Measurements from ENCODE around the gene HSP90AB1. TPM values are rescaled to one million over a fixed set of nuclear protein-coding genes. Genes with fewer than 3 reads are reported as not detected.

Gene HSP90AB1
- total and polyA plus RNA-seq, 2 of the 8 experiments (the other 6 are each of a cell fraction or from before 2014, with no cell fraction given): 1,564 to 2,297 TPM

DNA sequence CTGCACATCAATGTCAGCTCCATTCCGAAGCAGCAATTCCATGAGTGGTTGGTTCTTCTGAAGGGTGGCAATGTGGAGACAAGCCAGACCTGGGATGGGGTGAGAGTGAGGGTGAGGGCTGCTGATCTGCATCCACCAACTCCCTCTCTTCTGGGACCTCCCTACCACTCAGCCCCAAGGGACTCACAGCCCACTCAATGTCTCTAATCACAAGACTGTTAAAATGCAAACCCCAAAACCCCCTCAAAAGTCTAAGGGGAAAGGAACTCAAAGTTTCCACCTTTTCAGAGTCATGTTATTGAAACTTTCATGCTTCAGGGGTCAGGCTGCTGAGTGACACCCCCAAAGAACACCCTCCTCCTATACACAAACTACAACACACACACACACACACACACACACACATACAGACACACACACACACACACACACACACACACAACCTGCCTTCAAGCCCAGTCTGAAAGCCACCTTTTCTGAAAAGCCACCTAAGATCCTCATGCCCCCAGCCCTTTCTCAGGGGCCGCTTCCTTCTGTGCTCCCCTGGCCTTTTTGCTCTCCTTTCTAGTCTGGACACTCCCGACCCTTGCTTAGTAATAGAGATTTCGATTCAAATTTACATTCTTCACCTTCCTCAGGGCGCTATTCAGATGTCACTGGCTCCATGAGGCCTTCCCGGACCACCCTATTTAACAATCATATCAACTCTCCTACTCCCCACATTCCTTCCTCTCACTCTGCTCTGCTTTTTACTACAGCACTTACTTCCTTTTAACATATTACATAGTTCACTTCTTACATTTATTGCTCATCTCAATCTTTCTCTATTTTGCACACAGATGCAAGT is 13.8 kb downstream of the HSP90AB1 start:
- Histone ChIP-seq H4K8ac (ENCODE audit: extremely low read depth, insufficient read depth, low read length) (no peak overlapping the region), H2BK20ac (ENCODE audit: low read length) (no peak overlapping the region), H3K9ac (replicated peaks in 1 of 4; ENCODE audit: extremely low read depth in 1 of 4, low read depth in 3 of 4, low read length in 3 of 4) (no peak overlapping the region), H3K4me2 (ENCODE audit: insufficient read depth in 1 of 2, low read depth in 2 of 2, low read length in 2 of 2) (no peak overlapping the region), H4K20me1 (replicated peaks in 1 of 2; ENCODE audit: control insufficient read depth in 1 of 2, insufficient read depth in 2 of 2, low read length in 2 of 2) (peaks cover 1 to 5% of the 10 kb centered on the region in 2 experiments), H4K91ac (replicated peaks; ENCODE audit: insufficient read length, low read length) (no peak overlapping the region), H2BK15ac (ENCODE audit: low read length) (no peak overlapping the region), H3K4me3 (ENCODE audit: extremely low read depth in 1 of 4, insufficient read depth in 2 of 4, low read depth in 3 of 4, low read length in 4 of 4) (no peak overlapping the region), H3K4ac (replicated peaks; ENCODE audit: insufficient read length, low read depth, low read length) (no peak overlapping the region), H3K79me2 (ENCODE audit: control insufficient read depth in 1 of 2, insufficient read depth in 2 of 2, low read length in 2 of 2) (peaks cover 0 to 18% of the 10 kb centered on the region in 2 experiments; a peak in 2 of 4 replicates), H3K9me3 (ENCODE audit: insufficient read depth in 2 of 2, low read depth in 1 of 2, low read length in 1 of 2) (no peaks in the 10 kb centered on the region), H2BK12ac (ENCODE audit: low read depth, low read length) (no peak overlapping the region), H2AFZ (ENCODE audit: low read length) (no peak overlapping the region), H3K14ac (ENCODE audit: insufficient read length) (no peak overlapping the region), H4K5ac (ENCODE audit: insufficient read length, low read depth, low read length) (no peak overlapping the region), H3K79me1 (ENCODE audit: low read depth, low read length) (peaks cover 7% of the 10 kb centered on the region; the same call in 1 of the 2 replicates), H3K36me3 (ENCODE audit: control insufficient read depth in 2 of 4, insufficient read depth in 4 of 4, low read length in 3 of 4) (peaks cover 4 to 10% (median 7%) of the 10 kb centered on the region in 4 experiments; a peak in 5 of 8 replicates), H3K4me1 (replicated peaks in 1 of 4; ENCODE audit: control insufficient read depth in 3 of 4, insufficient read depth in 4 of 4, low read length in 3 of 4) (peaks cover 6 to 38% (median 20%) of the 10 kb centered on the region in 4 experiments), H3K18ac (ENCODE audit: extremely low read depth, low read length) (no peak overlapping the region), H3K27me3 (replicated peaks in 1 of 4; ENCODE audit: control insufficient read depth in 3 of 4, extremely low read depth in 1 of 4, insufficient read depth in 3 of 4, low read length in 3 of 4) (no peaks in the 10 kb centered on the region; a peak in 1 of 7 replicates), H2BK5ac (ENCODE audit: low read depth, low read length) (no peak overlapping the region), H2BK120ac (replicated peaks; ENCODE audit: low read depth, low read length) (no peak overlapping the region), H3K23ac (ENCODE audit: insufficient read length) (no peak overlapping the region), H2AK5ac (ENCODE audit: low read depth, low read length) (no peak overlapping the region), H3K56ac (replicated peaks; ENCODE audit: insufficient read length, low read depth, low read length) (no peak overlapping the region), H3K23me2 (ENCODE audit: low read depth, low read length) (peaks cover 19% of the 10 kb centered on the region), H3K27ac (ENCODE audit: low read depth, low read length) (no peak overlapping the region)
- ChIA-PET POLR2A (ENCODE audit: partially characterized antibody) (interaction anchor here (0.9 to 15.1 kb wide), 5 partner anchors 7 to 67 kb away, joined by 3 to 581 read pairs (median 8); partner anchors contain the start of genes HSP90AB1, SLC35B2 and TMEM151B), CTCF (ENCODE audit: partially characterized antibody) (interaction anchor here (1.7 to 19.0 kb wide), 3 partner anchors 26 to 164 kb away, joined by 4 to 330 read pairs (median 5); partner anchors contain the start of gene AARS2)
- FAIRE-seq: no peak
- no peak for DNase-seq (ENCODE audit: low read depth in 1 of 2, low spot score in 2 of 2)
- whole genome bisulfite sequencing, 2 experiments (ENCODE audit: extremely low coverage in 1 of 2, insufficient coverage in 1 of 2, insufficient read length in 1 of 2, insufficient replicate concordance in 2 of 2, low coverage in 1 of 2, low lambda C conversion rate in 2 of 2, missing lambda C conversion rate in 1 of 2): 86% methylated on average over 6 of the region's 6 CpGs; no CpG with 5 or more reads in 1 of the 2 experiments
- TF ChIP-seq TEAD4 (IDR thresholded peaks at IDR 0.05; ENCODE audit: low read depth, low read length): no peak
- TF ChIP-seq, protein P1, sequence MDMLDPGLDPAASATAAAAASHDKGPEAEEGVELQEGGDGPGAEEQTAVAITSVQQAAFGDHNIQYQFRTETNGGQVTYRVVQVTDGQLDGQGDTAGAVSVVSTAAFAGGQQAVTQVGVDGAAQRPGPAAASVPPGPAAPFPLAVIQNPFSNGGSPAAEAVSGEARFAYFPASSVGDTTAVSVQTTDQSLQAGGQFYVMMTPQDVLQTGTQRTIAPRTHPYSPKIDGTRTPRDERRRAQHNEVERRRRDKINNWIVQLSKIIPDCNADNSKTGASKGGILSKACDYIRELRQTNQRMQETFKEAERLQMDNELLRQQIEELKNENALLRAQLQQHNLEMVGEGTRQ (IDR thresholded peaks at IDR 0.05; ENCODE audit: low read length): no peak
- no peak for TF ChIP-seq POLR2A (IDR thresholded peaks at IDR 0.05; ENCODE audit: control extremely low read depth in 1 of 2, low read depth in 2 of 2, low read length in 2 of 2)
- TF ChIP-seq TBP (IDR thresholded peaks at IDR 0.05; ENCODE audit: low read depth, low read length): no peak
- TF ChIP-seq SAP30 (IDR thresholded peaks at IDR 0.05; ENCODE audit: insufficient read depth, insufficient replicate concordance, low read length): no peak
- no peak for TF ChIP-seq CEBPB (IDR thresholded peaks at IDR 0.05; ENCODE audit: low read depth, low read length)
- no peak for TF ChIP-seq YY1 (IDR thresholded peaks at IDR 0.05; ENCODE audit: low read depth, low read length)
- TF ChIP-seq, protein P2, sequence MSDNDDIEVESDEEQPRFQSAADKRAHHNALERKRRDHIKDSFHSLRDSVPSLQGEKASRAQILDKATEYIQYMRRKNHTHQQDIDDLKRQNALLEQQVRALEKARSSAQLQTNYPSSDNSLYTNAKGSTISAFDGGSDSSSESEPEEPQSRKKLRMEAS (IDR thresholded peaks at IDR 0.05): no peak
- TF ChIP-seq CBX5 (IDR thresholded peaks at IDR 0.05; ENCODE audit: low read depth, low read length): no peak
- TF ChIP-seq GTF2F1 (IDR thresholded peaks at IDR 0.05; ENCODE audit: borderline replicate concordance, low read depth, low read length): no peak
- no peak for TF ChIP-seq BACH1 (IDR thresholded peaks at IDR 0.05; ENCODE audit: low read length)
